MCF 10A (cell line): ENCODE measurements around the gene SLC46A2. TPM values are rescaled to one million over a fixed set of nuclear protein-coding genes. Genes with fewer than 3 reads are reported as not detected.

Experiments used
- Bru-seq: library from RNA; stranded (reverse); fragments of 400-500 nt; gene quantifications from one replicate; lab custom pipeline; 2021; lab: Mats Ljungman, UMichigan
- BruChase-seq, 2 experiments: library from RNA; stranded (reverse); fragments of 400-500 nt; gene quantifications; one replicate each; lab custom pipeline; 2021; lab: Mats Ljungman, UMichigan
- BruUV-seq: library from RNA; stranded (reverse); fragments of 400-500 nt; replicated peaks from 2 replicates; lab custom pipeline; 2021; lab: Mats Ljungman, UMichigan
- CTCF ChIA-PET: fragments of 300-600 bp; sonication (Branson Sonifier 250); formaldehyde crosslinking; extraction: SDS; loops from one replicate; lab custom pipeline; 2021; ENCODE audit warnings: antibody characterized with exemption, inconsistent platforms; lab: Yijun Ruan, JAX
- POLR2A ChIA-PET: fragments of 300-600, 350-650 bp; sonication (Branson Sonifier 250); formaldehyde crosslinking; extraction: SDS; loops from one replicate; lab custom pipeline; 2020; ENCODE audit warnings: antibody characterized with exemption, inconsistent platforms; lab: Yijun Ruan, JAX
- DNase-seq: peaks from one replicate; pipeline ENCODE4 v3.0.0-alpha.2; 2018; ENCODE audit not compliant: unreplicated experiment
- H3K27ac Mint-ChIP-seq: one replicate; pipeline ENCODE4 v1.8.0; 2022; ENCODE audit warnings: mild to moderate bottlenecking, low read depth, mixed read lengths; ENCODE audit not compliant: unreplicated experiment
- H3K27me3 Mint-ChIP-seq: one replicate; pipeline ENCODE4 v1.8.0; 2022; ENCODE audit warnings: mixed read lengths; ENCODE audit not compliant: insufficient read depth, unreplicated experiment
- H3K36me3 Mint-ChIP-seq: one replicate; pipeline ENCODE4 v1.8.0; 2022; ENCODE audit warnings: mild to moderate bottlenecking, moderate library complexity, mixed read lengths; ENCODE audit not compliant: insufficient read depth, unreplicated experiment
- H3K4me1 Mint-ChIP-seq: one replicate; pipeline ENCODE4 v1.8.0; 2022; ENCODE audit warnings: mixed read lengths; ENCODE audit not compliant: insufficient read depth, unreplicated experiment
- H3K4me3 Mint-ChIP-seq: one replicate; pipeline ENCODE4 v1.8.0; 2022; ENCODE audit warnings: mild to moderate bottlenecking, moderate library complexity, mixed read lengths; ENCODE audit not compliant: unreplicated experiment
- H3K9me3 Mint-ChIP-seq: one replicate; pipeline ENCODE4 v1.8.0; 2022; ENCODE audit warnings: mixed read lengths; ENCODE audit not compliant: unreplicated experiment
- CTCF ChIP-seq: fragments of 200-600 bp; IDR thresholded peaks from one replicate; pipeline ENCODE4 v1.8.0; 2022; ENCODE audit warnings: antibody characterized with exemption, mild to moderate bottlenecking; ENCODE audit not compliant: unreplicated experiment
- intact Hi-C: fragments of 100-400 bp; cut with micrococcal nuclease; formaldehyde crosslinking; loops from 2 replicates; pipeline ENCODE4 v1.14.1; 2022
- long read RNA-seq: library from polyadenylated mRNA; stranded (forward); transcript quantifications from one replicate; pipeline ENCODE4 v2.0.0, GENCODE V29; 2022
- total RNA-seq: library from RNA; stranded (reverse); gene quantifications from 2 replicates; pipeline ENCODE4 v1.2.3, GENCODE V29; 2022

SLC46A2 gene, protein sequence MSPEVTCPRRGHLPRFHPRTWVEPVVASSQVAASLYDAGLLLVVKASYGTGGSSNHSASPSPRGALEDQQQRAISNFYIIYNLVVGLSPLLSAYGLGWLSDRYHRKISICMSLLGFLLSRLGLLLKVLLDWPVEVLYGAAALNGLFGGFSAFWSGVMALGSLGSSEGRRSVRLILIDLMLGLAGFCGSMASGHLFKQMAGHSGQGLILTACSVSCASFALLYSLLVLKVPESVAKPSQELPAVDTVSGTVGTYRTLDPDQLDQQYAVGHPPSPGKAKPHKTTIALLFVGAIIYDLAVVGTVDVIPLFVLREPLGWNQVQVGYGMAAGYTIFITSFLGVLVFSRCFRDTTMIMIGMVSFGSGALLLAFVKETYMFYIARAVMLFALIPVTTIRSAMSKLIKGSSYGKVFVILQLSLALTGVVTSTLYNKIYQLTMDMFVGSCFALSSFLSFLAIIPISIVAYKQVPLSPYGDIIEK
- total RNA-seq (not detected in 2 replicates), Bru-seq, nascent RNA (not detected), BruChase-seq, experiment 1, labeled RNA remaining after a 6-hour chase (not detected), BruChase-seq, experiment 2, labeled RNA remaining after a 2-hour chase (not detected)
- long read RNA-seq: 0 reads

GRCh38 chr9:112890106-112891081, at the start of gene SLC46A2:
Gene SLC46A2, minus strand, starts transcription at chr9:112890876. Its CDS starts 195 bp downstream, at chr9:112890681.
- BruUV-seq: no TSS peak
- intact Hi-C loops: no loop called here
- Mint-ChIP-seq H3K27ac (no peak within 1 kb of the TSS), H3K27me3 (no peaks in the 10 kb centered on the region), H3K9me3 (no peaks in the 10 kb centered on the region), H3K4me3 (no peak within 1 kb of the TSS), H3K4me1 (no peaks in the 10 kb centered on the region), H3K36me3 (no peaks in the 10 kb centered on the region)
- DNase-seq: no peak
- CTCF ChIA-PET: interaction anchor here (0.9 kb wide), 1 partner anchor 9 kb away, joined by 3 read pairs; no protein-coding TSS in a partner anchor
- POLR2A ChIA-PET: no interaction called here
- no peak for TF ChIP-seq CTCF

GRCh38 chr9:112939418-112939817, 48.7 kb upstream of the SLC46A2 start:
- H3K36me3 Mint-ChIP-seq: no peaks in the 10 kb centered on the region
- no peaks in the 10 kb centered on the region for H3K9me3 Mint-ChIP-seq
- H3K27ac Mint-ChIP-seq: no peak overlapping the region
- no peaks in the 10 kb centered on the region for H3K4me1 Mint-ChIP-seq
- no peak for TF ChIP-seq CTCF
- ChIA-PET POLR2A (no interaction called here), CTCF (interaction anchor here (1.7 to 4.4 kb wide), 3 partner anchors 18 to 173 kb away, joined by 6 to 27 read pairs (median 9); no protein-coding TSS in a partner anchor)
- BruUV-seq: no TSS peak
- DNase-seq: peak; percentile 46
- H3K27me3 Mint-ChIP-seq: peaks cover 19% of the 10 kb centered on the region
- intact Hi-C loops: no loop called here
- H3K4me3 Mint-ChIP-seq: no peak overlapping the region

- DNase-seq: no peak
- Mint-ChIP-seq H3K36me3 (no peaks in the 10 kb centered on the region), H3K4me3 (no peak overlapping the region), H3K27me3 (no peaks in the 10 kb centered on the region), H3K4me1 (no peaks in the 10 kb centered on the region), H3K27ac (no peak overlapping the region), H3K9me3 (no peaks in the 10 kb centered on the region)
- intact Hi-C loops: no loop called here
- TF ChIP-seq CTCF: no peak
- BruUV-seq: no TSS peak
- POLR2A ChIA-PET: no interaction called here
- CTCF ChIA-PET: interaction anchor here (1.5 to 1.6 kb wide), 2 partner anchors 37 to 178 kb away, joined by 4 to 6 read pairs; no protein-coding TSS in a partner anchor
Observed at GRCh38 chr9:112933696-112934095, 43.0 kb upstream of the SLC46A2 start.
